GM12864 (cell line): ENCODE results near the gene LDLRAD4.

Experiments used
- DNase-seq: peaks from one replicate; pipeline ENCODE4 v3.0.0-alpha.2; 2011; ENCODE audit warnings: low read depth
- H3K4me3 ChIP-seq: 2 replicates; pipeline ENCODE4 v1.5.1; 2011; ENCODE audit warnings: mild to moderate bottlenecking, low read depth, low read length, control low read depth
- TF ChIP-seq, protein P1 (sequence below): IDR thresholded peaks from 2 replicates; pipeline ENCODE4 v1.5.1; 2011; ENCODE audit warnings: low read depth, mild to moderate bottlenecking, moderate library complexity, low read length, control low read depth, inconsistent platforms; ENCODE audit errors: missing control alignments

LDLRAD4 gene

DNA sequence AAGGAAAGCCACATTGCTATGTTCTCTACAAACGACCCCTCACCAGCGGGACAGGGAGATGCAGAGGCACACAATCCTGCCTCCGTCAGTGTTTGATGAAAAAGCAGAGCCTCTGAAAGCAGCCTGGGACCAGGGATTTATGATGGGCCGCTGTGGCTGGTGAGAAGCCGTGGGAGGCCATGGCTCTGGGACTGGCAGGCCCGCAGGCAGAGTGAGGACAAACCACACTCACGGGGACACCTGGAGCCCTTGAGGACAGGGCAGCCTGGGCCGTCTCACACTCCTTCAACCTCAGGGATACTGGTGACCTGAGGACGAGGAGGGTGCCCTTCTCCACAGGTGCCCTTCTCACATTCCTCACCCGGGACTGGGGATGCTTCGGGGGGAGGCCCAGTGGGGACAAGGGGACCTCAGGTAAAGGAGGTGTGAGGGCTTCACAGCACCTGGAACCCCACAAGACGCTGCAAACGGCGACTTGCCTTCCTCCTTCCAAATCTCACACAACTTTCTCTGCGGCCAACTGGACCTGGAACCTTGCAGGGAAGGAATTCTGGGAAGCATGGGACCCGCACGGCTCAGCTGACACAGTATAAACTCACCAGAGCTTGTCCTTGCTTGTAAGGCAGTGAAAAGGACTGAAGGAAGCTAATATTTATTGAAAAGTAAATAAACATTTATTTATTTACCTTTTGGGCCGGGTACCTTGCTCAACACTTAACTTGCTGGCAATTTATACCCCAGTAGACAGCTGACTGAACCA lies 5.3 kb upstream of the LDLRAD4 start:
- TF ChIP-seq, protein P1, sequence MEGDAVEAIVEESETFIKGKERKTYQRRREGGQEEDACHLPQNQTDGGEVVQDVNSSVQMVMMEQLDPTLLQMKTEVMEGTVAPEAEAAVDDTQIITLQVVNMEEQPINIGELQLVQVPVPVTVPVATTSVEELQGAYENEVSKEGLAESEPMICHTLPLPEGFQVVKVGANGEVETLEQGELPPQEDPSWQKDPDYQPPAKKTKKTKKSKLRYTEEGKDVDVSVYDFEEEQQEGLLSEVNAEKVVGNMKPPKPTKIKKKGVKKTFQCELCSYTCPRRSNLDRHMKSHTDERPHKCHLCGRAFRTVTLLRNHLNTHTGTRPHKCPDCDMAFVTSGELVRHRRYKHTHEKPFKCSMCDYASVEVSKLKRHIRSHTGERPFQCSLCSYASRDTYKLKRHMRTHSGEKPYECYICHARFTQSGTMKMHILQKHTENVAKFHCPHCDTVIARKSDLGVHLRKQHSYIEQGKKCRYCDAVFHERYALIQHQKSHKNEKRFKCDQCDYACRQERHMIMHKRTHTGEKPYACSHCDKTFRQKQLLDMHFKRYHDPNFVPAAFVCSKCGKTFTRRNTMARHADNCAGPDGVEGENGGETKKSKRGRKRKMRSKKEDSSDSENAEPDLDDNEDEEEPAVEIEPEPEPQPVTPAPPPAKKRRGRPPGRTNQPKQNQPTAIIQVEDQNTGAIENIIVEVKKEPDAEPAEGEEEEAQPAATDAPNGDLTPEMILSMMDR: no peak
- no peak for DNase-seq
- H3K4me3 ChIP-seq: no peak overlapping the region

DNA sequence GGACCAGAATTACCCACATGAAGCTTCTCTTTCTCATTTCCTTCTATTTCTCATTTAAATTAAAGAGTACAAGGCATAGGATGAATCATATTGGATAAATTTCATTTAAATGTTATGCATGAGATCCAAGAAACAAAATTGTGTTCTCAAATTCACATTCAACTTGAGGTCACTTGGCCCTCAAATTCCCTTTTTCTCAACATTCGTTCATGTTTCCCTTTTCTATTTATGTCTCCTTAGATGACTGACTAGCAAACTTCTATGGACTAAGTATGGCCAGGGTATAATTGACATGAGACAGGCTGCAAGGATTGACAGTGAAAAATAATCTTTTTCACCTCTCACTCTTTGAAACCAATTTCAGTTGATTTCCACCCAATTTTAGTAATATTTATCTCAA lies 4.0 kb upstream of the LDLRAD4 start:
- no peak overlapping the region for H3K4me3 ChIP-seq
- no peak for DNase-seq
- TF ChIP-seq, protein P1: no peak

DNA sequence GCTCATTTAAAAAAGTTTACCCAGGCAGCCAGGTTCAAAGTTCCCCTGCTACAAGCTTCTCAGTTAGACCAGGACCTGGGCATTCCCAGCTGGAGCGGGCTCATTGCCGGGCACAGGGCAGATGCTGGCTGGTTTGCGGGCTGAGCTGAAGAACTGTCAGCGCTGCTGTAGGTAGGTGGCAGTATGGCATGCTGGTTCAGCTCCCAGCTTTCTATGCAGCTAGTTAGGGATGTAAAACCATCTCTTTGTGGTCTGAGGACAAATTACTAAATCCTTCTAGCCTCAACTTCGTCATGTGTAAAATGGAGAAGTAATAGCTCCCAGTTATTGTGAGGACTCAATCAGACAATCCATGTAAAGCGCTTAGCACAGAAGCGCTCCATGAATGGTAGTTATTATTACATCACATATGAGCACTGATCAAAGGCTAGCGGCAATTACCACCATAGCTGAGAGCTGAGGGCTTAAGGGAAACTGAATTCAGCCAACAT lies 2.4 kb upstream of the LDLRAD4 start:
- no peak overlapping the region for H3K4me3 ChIP-seq
- TF ChIP-seq, protein P1: peak; percentile 63
- DNase-seq: no peak

DNA sequence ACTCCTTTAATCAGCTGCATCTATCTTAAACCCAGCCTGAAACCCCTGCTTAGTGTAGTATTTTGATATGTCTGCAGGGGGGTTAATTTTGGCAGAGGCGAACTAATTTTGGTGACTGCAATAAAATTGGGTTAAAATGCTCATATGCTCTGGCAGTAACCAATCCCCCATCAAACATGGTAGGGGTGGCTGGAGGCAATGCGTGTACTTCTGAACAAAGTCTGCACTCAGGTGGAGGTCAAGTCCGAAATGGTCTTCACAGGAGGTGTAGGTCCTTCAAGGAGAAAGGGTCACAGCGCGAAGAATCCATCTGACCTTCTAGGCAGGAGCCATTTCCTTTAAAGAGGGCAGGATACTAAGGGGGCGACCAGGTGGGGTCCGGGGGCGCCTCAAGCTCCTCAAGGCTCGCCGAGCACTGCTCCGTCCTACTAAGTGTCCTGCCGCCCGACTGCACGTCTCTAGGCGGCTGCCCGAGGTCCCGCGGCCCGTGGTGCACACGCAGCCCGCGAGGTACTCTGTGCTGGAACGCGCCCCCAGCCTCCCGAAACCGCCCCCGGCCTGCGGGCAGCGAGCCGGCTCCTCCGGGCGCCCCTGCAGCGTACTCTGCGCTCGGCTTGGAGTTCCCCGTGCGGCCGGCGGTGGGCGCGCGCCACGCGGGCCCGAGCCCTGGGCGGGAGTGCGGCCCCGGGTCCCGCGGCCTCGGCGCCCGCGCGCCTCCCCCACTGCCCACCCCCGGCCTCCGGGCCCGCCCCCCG lies 1.7 kb upstream of the LDLRAD4 start:
- no peak overlapping the region; the same call in 1 of the 2 replicates for H3K4me3 ChIP-seq
- DNase-seq: no peak

DNA sequence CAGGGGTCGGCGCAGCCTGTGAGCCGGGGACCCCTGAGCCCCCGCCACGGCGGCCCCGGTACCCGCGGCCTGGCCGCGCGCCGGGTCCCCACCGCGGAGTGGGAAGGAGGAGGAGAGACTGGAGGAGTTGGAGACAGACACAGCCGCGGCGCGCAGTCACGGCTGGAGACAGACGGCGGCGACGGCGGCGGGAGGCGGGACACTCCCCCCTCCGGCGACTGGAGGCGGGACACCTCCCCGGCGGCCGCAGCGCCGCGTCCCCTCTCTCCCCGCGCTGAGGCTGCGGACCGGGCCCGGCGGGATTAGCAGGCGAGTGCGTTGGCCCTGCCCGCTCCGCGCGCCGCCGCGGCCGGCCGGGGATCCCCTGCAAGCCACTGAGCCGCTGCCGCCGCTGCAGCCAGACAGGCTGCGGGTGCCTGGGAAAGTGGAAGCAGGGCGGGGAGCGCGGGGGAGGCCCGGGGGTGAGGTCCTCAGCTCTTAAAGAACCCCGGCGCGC lies 1.0 kb upstream of the LDLRAD4 start:
- TF ChIP-seq, protein P1: no peak
- no peak for DNase-seq

More for the DNA sequence above, 1.7 kb upstream of the LDLRAD4 start:
- TF ChIP-seq, protein P1: peak; percentile 20

GRCh38 chr18:13217971-13218367 lies 591 bp upstream of the LDLRAD4 start:
- no peak for DNase-seq
- TF ChIP-seq, protein P1: no peak
- H3K4me3 ChIP-seq: no peak overlapping the region; the same call in 1 of the 2 replicates

More for the DNA sequence above, 1.0 kb upstream of the LDLRAD4 start:
- peak overlapping the region; percentile 43 for H3K4me3 ChIP-seq
